HepG2 (cell line): ENCODE measurements around the gene GMFB. TPM values are rescaled to one million over a fixed set of nuclear protein-coding genes. Genes with fewer than 3 reads are reported as not detected.

Experiments
- AGO2 ChIP-seq: fragments of 200-400 bp; formaldehyde crosslinking; optimal IDR thresholded peaks from 2 replicates; pipeline ENCODE3; 2017; ENCODE audit warnings: mild to moderate bottlenecking, low read depth, low read length, moderate library complexity
- GTF2F1 ChIP-seq: fragments of 150-350 bp; IDR thresholded peaks from 2 replicates; pipeline ENCODE4 v1.6.1; 2014; ENCODE audit warnings: low read length
- GTF3A ChIP-seq: sonication (generic); formaldehyde crosslinking; conservative IDR thresholded peaks from 2 replicates; pipeline ENCODE4 v1.4.0; 2020; ENCODE audit warnings: mild to moderate bottlenecking, missing genetic modification reagents
- MAZ ChIP-seq, 2 experiments: sonication (generic) in 1 of 2; formaldehyde crosslinking in 1 of 2; IDR thresholded peaks; 2 replicates each; pipeline versions ENCODE4 v1.5.0 to v1.6.1; 2012 to 2020; ENCODE audit warnings: low read depth in 2 of 2, mild to moderate bottlenecking in 2 of 2, borderline replicate concordance in 1 of 2, improper control_type of control experiment in 1 of 2, low read length in 1 of 2, missing genetic modification reagents in 1 of 2, moderate library complexity in 1 of 2
- MED8 ChIP-seq: sonication (generic); formaldehyde crosslinking; IDR thresholded peaks from 2 replicates; pipeline ENCODE4 v1.8.1; 2023; ENCODE audit warnings: mild to moderate bottlenecking, missing genetic modification reagents; ENCODE audit not compliant: insufficient replicate concordance
- RBFOX2 ChIP-seq: fragments of 200-400 bp; formaldehyde crosslinking; IDR thresholded peaks from 2 replicates; pipeline ENCODE4 v1.6.1; 2017; ENCODE audit warnings: low read depth, mild to moderate bottlenecking, low read length
- RFX1 ChIP-seq: fragments of 450-650 bp; IDR thresholded peaks from 2 replicates; pipeline ENCODE4 v1.6.1; 2017
- RFXAP ChIP-seq: sonication (generic); formaldehyde crosslinking; IDR thresholded peaks from 2 replicates; pipeline ENCODE4 v1.4.0; 2020; ENCODE audit warnings: missing genetic modification reagents, borderline replicate concordance
- ZBTB1 ChIP-seq: sonication (generic); formaldehyde crosslinking; IDR thresholded peaks from 2 replicates; pipeline ENCODE4 v1.4.0; 2020; ENCODE audit warnings: missing genetic modification reagents, borderline replicate concordance
- ZFAT ChIP-seq: sonication (generic); formaldehyde crosslinking; conservative IDR thresholded peaks from 2 replicates; pipeline ENCODE4 v1.8.1; 2023; ENCODE audit warnings: missing genetic modification reagents, inconsistent platforms
- ZFP1 ChIP-seq: IDR thresholded peaks from 2 replicates; pipeline ENCODE4 v1.6.1; 2016
- ZKSCAN5 ChIP-seq: sonication (generic); formaldehyde crosslinking; IDR thresholded peaks from 2 replicates; pipeline ENCODE4 v1.5.1; 2020; ENCODE audit warnings: mild to moderate bottlenecking, missing genetic modification reagents
- ZNF354B ChIP-seq: sonication (generic); formaldehyde crosslinking; IDR thresholded peaks from 2 replicates; pipeline ENCODE4 v1.8.0; 2022; ENCODE audit warnings: mild to moderate bottlenecking, missing genetic modification reagents
- ZNF687 ChIP-seq: sonication (generic); formaldehyde crosslinking; IDR thresholded peaks from 2 replicates; pipeline ENCODE4 v1.5.1; 2020; ENCODE audit warnings: mild to moderate bottlenecking, missing genetic modification reagents, moderate library complexity
- ZNF777 ChIP-seq: sonication (generic); formaldehyde crosslinking; IDR thresholded peaks from 2 replicates; pipeline ENCODE4 v1.4.0; 2020; ENCODE audit warnings: missing genetic modification reagents
- ZNF883 ChIP-seq: sonication (generic); formaldehyde crosslinking; IDR thresholded peaks from 2 replicates; pipeline ENCODE4 v1.5.1; 2020; ENCODE audit warnings: mild to moderate bottlenecking, missing genetic modification reagents; ENCODE audit errors: not compliant biosample characterization
- polyA plus RNA-seq, 8 experiments: library from polyadenylated mRNA; depleted of rRNA in 3 of 8; stranded (reverse) in 7 of 8; unstranded in 1 of 8; fragments of >200 nt; fragmentation: Illumina TruSeq in 4 of 8; extraction: Trizol in 4 of 8; gene quantifications; 2 replicates each; pipeline versions ENCODE4 v1.2.1 to v1.2.3, GENCODE V29; 2011 to 2016; ENCODE audit warnings: low read depth in 4 of 8, missing spikeins in 1 of 8, mixed read lengths in 1 of 8; ENCODE audit not compliant: insufficient read depth in 1 of 8
- total RNA-seq, 5 experiments: library from RNA; depleted of rRNA; stranded (reverse); fragments of >200 nt; fragmentation: Illumina TruSeq; extraction: Trizol; gene quantifications; 2 replicates each; pipeline ENCODE4 v1.2.3, GENCODE V29; 2016; ENCODE audit warnings: low read depth in 1 of 5
- TF ChIP-seq, protein P1 (sequence below): sonication (generic); formaldehyde crosslinking; conservative IDR thresholded peaks from 2 replicates; pipeline ENCODE4 v1.4.0; 2020; ENCODE audit warnings: mild to moderate bottlenecking, missing genetic modification reagents, moderate library complexity

GMFB gene
- total and polyA plus RNA-seq, 2 of the 13 experiments (the other 11 are each of a cell fraction or from before 2014, with no cell fraction given) = 17.3 to 68.2 TPM

- TF ChIP-seq RBFOX2 (peak; percentile 98), RFXAP (no peak), MED8 (peak; percentile 63), ZNF777 (peak; percentile 84), AGO2 (peak; percentile 84), RFX1 (no peak), ZNF883 (CRISPR knock-in tag) (no peak), ZBTB1 (CRISPR knock-in tag) (no peak), MAZ (IDR thresholded peaks at IDR 0.05; ENCODE audit: borderline replicate concordance, low read depth, low read length) (0 out of 2 replicates have a peak, but pooled peaks have one; percentile 26), MAZ (CRISPR knock-in tag; IDR thresholded peaks at IDR 0.05; ENCODE audit: low read depth) (peak; percentile 76; the same call in 1 of the 2 replicates), ZNF687 (CRISPR knock-in tag) (peak; percentile 93), GTF3A (no peak), GTF2F1 (peak; percentile 60; the same call in 1 of the 2 replicates), ZFP1 (CRISPR knock-in tag) (no peak), ZKSCAN5 (CRISPR knock-in tag) (no peak), ZFAT (CRISPR knock-in tag) (no peak), ZNF354B (CRISPR knock-in tag) (no peak)
- TF ChIP-seq, protein P1, sequence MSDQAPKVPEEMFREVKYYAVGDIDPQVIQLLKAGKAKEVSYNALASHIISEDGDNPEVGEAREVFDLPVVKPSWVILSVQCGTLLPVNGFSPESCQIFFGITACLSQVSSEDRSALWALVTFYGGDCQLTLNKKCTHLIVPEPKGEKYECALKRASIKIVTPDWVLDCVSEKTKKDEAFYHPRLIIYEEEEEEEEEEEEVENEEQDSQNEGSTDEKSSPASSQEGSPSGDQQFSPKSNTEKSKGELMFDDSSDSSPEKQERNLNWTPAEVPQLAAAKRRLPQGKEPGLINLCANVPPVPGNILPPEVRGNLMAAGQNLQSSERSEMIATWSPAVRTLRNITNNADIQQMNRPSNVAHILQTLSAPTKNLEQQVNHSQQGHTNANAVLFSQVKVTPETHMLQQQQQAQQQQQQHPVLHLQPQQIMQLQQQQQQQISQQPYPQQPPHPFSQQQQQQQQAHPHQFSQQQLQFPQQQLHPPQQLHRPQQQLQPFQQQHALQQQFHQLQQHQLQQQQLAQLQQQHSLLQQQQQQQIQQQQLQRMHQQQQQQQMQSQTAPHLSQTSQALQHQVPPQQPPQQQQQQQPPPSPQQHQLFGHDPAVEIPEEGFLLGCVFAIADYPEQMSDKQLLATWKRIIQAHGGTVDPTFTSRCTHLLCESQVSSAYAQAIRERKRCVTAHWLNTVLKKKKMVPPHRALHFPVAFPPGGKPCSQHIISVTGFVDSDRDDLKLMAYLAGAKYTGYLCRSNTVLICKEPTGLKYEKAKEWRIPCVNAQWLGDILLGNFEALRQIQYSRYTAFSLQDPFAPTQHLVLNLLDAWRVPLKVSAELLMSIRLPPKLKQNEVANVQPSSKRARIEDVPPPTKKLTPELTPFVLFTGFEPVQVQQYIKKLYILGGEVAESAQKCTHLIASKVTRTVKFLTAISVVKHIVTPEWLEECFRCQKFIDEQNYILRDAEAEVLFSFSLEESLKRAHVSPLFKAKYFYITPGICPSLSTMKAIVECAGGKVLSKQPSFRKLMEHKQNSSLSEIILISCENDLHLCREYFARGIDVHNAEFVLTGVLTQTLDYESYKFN (CRISPR knock-in tag) = peak; percentile 72
Observed at GRCh38 chr14:54440873-54441868, 47.6 kb downstream of the GMFB start, which contains the start of gene CNIH1 (continued).
